Measurements from ENCODE around the gene LRP5. TPM values are rescaled to one million over a fixed set of nuclear protein-coding genes. Genes with fewer than 3 reads are reported as not detected.
A peak's percentile ranks its signal among the peaks of the same experiment; 100 is the strongest.

The LRP5 gene
- total RNA-seq, 1 experiment from 2014 or later = 48.8 TPM

DNA sequence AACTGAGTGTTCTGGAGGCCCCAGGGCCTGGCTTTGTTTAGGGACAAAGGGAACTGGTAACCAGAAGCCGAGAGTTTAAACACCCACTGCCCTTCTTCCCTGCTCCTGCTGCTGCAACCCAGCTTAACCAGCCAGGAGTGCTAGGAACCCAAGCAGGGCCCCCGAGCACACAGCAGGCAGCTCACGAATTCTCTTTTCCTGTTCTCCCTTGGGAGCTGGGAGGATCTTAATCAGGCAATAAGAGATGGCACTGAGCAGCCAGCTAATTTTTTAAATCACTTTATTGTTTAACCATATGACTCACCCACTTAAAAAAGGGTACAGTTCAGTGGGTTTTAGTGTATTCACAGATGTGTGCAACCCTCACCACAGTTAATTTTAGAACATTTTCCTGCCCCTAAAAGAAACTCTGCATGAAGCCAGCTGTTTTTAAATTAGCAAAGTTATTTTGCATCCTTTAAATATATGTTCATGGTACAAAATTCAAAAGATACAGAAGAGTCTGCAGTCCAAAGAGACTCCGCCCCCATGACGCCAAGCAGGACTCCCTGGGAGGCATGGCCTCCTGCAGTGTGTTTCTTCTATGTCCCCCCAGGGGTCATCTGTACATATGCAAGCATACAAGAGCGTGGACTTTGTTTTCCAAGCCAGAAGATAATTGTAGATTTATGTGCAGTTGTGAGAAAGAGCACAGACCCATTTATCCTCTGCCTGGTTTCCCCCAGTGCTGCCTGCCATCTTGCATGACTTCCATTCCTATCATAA is 129.3 kb downstream of the LRP5 start:
- POLR2A ChIA-PET = no interaction called here
- H3K27me3 Mint-ChIP-seq (ENCODE audit: low read depth) = no peaks in the 10 kb centered on the region
- H3K9me3 Mint-ChIP-seq = no peaks in the 10 kb centered on the region
- H3K4me1 Mint-ChIP-seq = peaks cover 18% of the 10 kb centered on the region
- peaks cover 14% of the 10 kb centered on the region for H3K36me3 Mint-ChIP-seq
- TF ChIP-seq HMGA2 (CRISPR knock-in tag; IDR thresholded peaks at IDR 0.05) = no peak
- peak; percentile 87 for TF ChIP-seq ZNF423 (CRISPR knock-in tag; IDR thresholded peaks at IDR 0.05)
- no peak for TF ChIP-seq JUN (CRISPR knock-in tag; IDR thresholded peaks at IDR 0.05)
- no peak for TF ChIP-seq GTF2I (CRISPR knock-in tag; conservative IDR thresholded peaks at IDR 0.05)
- no peak for TF ChIP-seq MXD4 (CRISPR knock-in tag; IDR thresholded peaks at IDR 0.05; ENCODE audit: borderline replicate concordance)
- ATAC-seq = no peak
- no peak overlapping the region for H3K4me3 Mint-ChIP-seq
- DNase-seq (ENCODE audit: low spot score) = no peak
- CTCF ChIA-PET = interaction anchor here (0.9 to 1.9 kb wide), 2 partner anchors 59 to 184 kb away, joined by 3 to 5 read pairs; no protein-coding TSS in a partner anchor
- peak overlapping the region; percentile 70 for H3K27ac Mint-ChIP-seq

GRCh38 chr11:68442433-68442832 is 130.0 kb downstream of the LRP5 start:
- no peaks in the 10 kb centered on the region for H3K27me3 Mint-ChIP-seq (ENCODE audit: low read depth)
- POLR2A ChIA-PET = no interaction called here
- CTCF ChIA-PET = interaction anchor here (0.9 kb wide), 1 partner anchor 60 kb away, joined by 3 read pairs; no protein-coding TSS in a partner anchor
- H3K36me3 Mint-ChIP-seq = peaks cover 14% of the 10 kb centered on the region
- no peak overlapping the region for H3K27ac Mint-ChIP-seq
- H3K9me3 Mint-ChIP-seq = no peaks in the 10 kb centered on the region
- no peak overlapping the region for H3K4me3 Mint-ChIP-seq
- no peak for ATAC-seq
- peaks cover 18% of the 10 kb centered on the region for H3K4me1 Mint-ChIP-seq
- DNase-seq (ENCODE audit: low spot score) = no peak
- TF ChIP-seq CBFB (CRISPR knock-in tag; IDR thresholded peaks at IDR 0.05; ENCODE audit: low read depth) = no peak
- TF ChIP-seq ZNF425 (CRISPR knock-in tag; conservative IDR thresholded peaks at IDR 0.05) = no peak
- no peak for TF ChIP-seq NR3C1 (CRISPR knock-in tag; conservative IDR thresholded peaks at IDR 0.05; ENCODE audit: low read depth)
- TF ChIP-seq, protein P1, sequence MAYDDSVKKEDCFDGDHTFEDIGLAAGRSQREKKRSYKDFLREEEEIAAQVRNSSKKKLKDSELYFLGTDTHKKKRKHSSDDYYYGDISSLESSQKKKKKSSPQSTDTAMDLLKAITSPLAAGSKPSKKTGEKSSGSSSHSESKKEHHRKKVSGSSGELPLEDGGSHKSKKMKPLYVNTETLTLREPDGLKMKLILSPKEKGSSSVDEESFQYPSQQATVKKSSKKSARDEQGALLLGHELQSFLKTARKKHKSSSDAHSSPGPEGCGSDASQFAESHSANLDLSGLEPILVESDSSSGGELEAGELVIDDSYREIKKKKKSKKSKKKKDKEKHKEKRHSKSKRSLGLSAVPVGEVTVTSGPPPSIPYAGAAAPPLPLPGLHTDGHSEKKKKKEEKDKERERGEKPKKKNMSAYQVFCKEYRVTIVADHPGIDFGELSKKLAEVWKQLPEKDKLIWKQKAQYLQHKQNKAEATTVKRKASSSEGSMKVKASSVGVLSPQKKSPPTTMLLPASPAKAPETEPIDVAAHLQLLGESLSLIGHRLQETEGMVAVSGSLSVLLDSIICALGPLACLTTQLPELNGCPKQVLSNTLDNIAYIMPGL (CRISPR knock-in tag; IDR thresholded peaks at IDR 0.05) = no peak
- TF ChIP-seq STAT6 (CRISPR knock-in tag; conservative IDR thresholded peaks at IDR 0.05; ENCODE audit: low read depth) = no peak
- no peak for TF ChIP-seq ZNF138 (CRISPR knock-in tag; conservative IDR thresholded peaks at IDR 0.05)
- TF ChIP-seq, protein P2, sequence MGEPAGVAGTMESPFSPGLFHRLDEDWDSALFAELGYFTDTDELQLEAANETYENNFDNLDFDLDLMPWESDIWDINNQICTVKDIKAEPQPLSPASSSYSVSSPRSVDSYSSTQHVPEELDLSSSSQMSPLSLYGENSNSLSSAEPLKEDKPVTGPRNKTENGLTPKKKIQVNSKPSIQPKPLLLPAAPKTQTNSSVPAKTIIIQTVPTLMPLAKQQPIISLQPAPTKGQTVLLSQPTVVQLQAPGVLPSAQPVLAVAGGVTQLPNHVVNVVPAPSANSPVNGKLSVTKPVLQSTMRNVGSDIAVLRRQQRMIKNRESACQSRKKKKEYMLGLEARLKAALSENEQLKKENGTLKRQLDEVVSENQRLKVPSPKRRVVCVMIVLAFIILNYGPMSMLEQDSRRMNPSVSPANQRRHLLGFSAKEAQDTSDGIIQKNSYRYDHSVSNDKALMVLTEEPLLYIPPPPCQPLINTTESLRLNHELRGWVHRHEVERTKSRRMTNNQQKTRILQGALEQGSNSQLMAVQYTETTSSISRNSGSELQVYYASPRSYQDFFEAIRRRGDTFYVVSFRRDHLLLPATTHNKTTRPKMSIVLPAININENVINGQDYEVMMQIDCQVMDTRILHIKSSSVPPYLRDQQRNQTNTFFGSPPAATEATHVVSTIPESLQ (CRISPR knock-in tag; IDR thresholded peaks at IDR 0.05) = no peak
- TF ChIP-seq NFE2L1 (CRISPR knock-in tag; IDR thresholded peaks at IDR 0.05) = no peak
- TF ChIP-seq ATF1 (CRISPR knock-in tag; IDR thresholded peaks at IDR 0.05) = no peak
- TF ChIP-seq GABPB1 (CRISPR knock-in tag; IDR thresholded peaks at IDR 0.05) = no peak
- TF ChIP-seq FOXJ3 (CRISPR knock-in tag; IDR thresholded peaks at IDR 0.05; ENCODE audit: borderline replicate concordance) = no peak
- TF ChIP-seq SOX15 (CRISPR knock-in tag; IDR thresholded peaks at IDR 0.05) = no peak

Measured in WTC11 (cell line).